K562 (cell line): ENCODE data around the gene SPIN2A. TPM values are rescaled to one million over a fixed set of nuclear protein-coding genes. Genes with fewer than 3 reads are reported as not detected.

ENCODE experiments used
- MITF ChIP-seq: IDR thresholded peaks from 2 replicates; pipeline ENCODE4 v1.6.1; 2014; ENCODE audit warnings: antibody characterized with exemption
- REST ChIP-seq, 2 experiments: fragments of 450-650 bp; formaldehyde crosslinking in 1 of 2; IDR thresholded peaks; 2 replicates each; pipeline versions ENCODE4 v1.4.0 to v1.6.1; 2014 to 2020; ENCODE audit warnings: mild to moderate bottlenecking in 2 of 2, borderline replicate concordance in 1 of 2, low read depth in 1 of 2
- ZNF512 ChIP-seq: IDR thresholded peaks from 2 replicates; pipeline ENCODE4 v1.6.1; 2016; ENCODE audit warnings: missing genetic modification characterization, missing compliant biosample characterization
- polyA plus RNA-seq, 8 experiments: library from polyadenylated mRNA; depleted of rRNA in 4 of 8; stranded (reverse) in 5 of 8; unstranded in 3 of 8; fragments of >200 nt; fragmentation: Nextera tagmentation in 2 of 8; fragmentation: Illumina TruSeq in 1 of 8; extraction: Ambion mirVana in 2 of 8; extraction: Trizol in 1 of 8; gene quantifications; 2 replicates each; pipeline versions ENCODE4 v1.2.1 to v1.2.3, GENCODE V29; 2011 to 2014; ENCODE audit warnings: inconsistent platforms in 1 of 8, missing spikeins in 1 of 8
- total RNA-seq, 7 experiments: library from RNA; depleted of rRNA in 6 of 7; stranded (reverse); fragments of >200 nt in 6 of 7; fragmentation: Illumina TruSeq in 2 of 7; extraction: Trizol in 2 of 7; gene quantifications; 2 replicates each; pipeline versions ENCODE4 v1.2.1 to v1.2.3, GENCODE V29; 2011 to 2021; ENCODE audit warnings: low replicate concordance in 1 of 7

The SPIN2A gene
- total and polyA plus RNA-seq, 9 of the 15 experiments (the other 6 are each of a cell fraction or from before 2014, with no cell fraction given), result 0.03 to 1.6 (median 0.58) TPM

GRCh38 chrX:57135287-57135686 lies 1.9 kb downstream of the SPIN2A start (continued):
- no peak for TF ChIP-seq MITF
- TF ChIP-seq ZNF512 (tag), result no peak
- TF ChIP-seq REST (IDR thresholded peaks at IDR 0.05; ENCODE audit: borderline replicate concordance), result peak; percentile 74
- no peak for TF ChIP-seq REST (CRISPR knock-in tag; IDR thresholded peaks at IDR 0.05; ENCODE audit: low read depth)
